Muscle of back (tissue), 11 donors: ENCODE data around the gene UBAP1. TPM values are rescaled to one million over a fixed set of nuclear protein-coding genes. Genes with fewer than 3 reads are reported as not detected.
A peak's percentile ranks its signal among the peaks of the same experiment; 100 is the strongest.
"Not testable (repeated sequence)": the region's sequence is repeated elsewhere in the genome, so short reads cannot be mapped to it uniquely, and the experiment has no call there.

Experiments used
- DNase-seq, 3 donors: peaks; one replicate each; pipeline versions ENCODE4 v3.0.0 to v3.0.0-alpha.2; 2013
- polyA plus RNA-seq, 10 donors: library from polyadenylated mRNA; unstranded; fragments of 120-200 nt; gene quantifications; one replicate each; pipeline ENCODE4 v1.2.1, GENCODE V29; 2013; ENCODE audit not compliant: insufficient read length in 10 of 10

UBAP1 gene
- polyA plus RNA-seq, 10 donors = 32.8 to 45.0 (median 36.9) TPM

GRCh38 chr9:34256987-34257585 lies 78.2 kb downstream of the UBAP1 start:
- DNase-seq = no peak

GRCh38 chr9:34259315-34259714 lies 80.5 kb downstream of the UBAP1 start:
- DNase-seq = no peak

DNA sequence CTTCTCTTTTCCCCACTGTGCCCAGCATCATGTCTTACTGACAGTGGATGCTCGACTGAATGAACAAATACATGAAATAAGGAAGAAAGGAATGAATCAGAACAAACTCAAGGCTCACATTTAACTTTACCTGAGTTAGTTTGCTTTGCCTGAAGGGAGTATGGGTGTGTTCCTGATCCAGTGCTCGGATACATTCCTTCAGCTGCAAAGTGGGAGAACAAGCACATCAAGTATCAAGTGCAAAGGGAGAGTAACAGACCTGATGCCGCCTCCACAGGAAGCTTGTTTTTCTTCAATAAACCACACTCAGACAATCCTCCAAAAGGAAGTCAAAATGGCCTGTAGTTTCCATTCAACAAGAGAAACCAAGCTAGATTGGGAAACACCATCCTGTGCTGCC lies 84.1 kb downstream of the UBAP1 start:
- DNase-seq = no peak

DNA sequence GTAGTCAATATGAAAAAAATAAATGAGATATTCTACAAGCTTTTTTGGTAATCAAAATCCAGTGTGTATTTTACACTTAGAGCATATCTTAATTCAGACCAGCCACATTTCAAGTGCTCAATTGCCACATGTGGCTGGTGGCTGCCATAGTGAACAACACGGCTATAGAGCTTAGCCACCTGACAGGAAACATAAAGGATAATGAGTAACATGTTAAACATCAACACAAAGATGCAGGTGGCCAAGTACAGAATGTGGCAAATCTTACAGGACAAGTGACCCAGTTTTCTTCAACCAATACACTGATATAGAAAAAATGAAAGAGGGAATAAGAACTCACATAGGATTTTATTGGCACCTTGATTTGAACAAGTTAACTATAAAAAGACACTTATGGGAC lies 88.8 kb downstream of the UBAP1 start:
- no peak for DNase-seq

DNA sequence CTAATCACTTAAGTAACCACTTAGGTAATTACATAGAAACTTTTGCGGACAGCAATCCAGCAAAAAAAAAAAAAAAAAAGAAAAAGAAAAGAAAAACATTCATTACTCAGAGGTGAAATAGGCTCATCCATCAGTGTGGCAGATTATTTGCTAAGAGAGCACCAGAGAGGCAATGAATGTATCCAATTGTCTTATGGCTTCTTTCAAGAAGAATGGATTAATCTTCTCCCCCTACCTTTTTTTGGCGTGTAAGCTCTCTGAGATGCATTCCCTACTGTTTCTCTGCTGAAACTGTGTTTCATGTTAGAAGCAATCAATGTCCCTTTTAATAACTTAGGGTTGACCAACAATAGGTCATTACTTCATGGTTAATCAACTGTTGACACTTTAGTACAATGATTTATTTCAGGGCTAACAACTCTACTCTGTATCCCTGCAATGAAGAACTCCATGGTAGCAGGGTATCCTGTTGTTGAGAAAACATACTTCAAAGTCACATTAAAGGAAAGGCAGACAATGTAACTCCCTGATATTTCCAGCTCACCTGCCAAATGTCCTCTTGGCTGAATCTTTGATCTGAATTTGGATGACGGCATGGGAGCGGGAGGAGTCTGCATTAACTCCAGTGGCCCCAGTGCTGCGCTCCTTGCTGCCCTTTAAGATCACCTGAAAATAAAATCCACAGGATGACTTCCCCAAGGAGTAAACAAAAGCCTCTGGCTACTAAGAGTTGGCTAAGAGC lies 92.6 kb downstream of the UBAP1 start:
- peak in 2 of 3 donors; percentile 37 to 51 for DNase-seq

DNA sequence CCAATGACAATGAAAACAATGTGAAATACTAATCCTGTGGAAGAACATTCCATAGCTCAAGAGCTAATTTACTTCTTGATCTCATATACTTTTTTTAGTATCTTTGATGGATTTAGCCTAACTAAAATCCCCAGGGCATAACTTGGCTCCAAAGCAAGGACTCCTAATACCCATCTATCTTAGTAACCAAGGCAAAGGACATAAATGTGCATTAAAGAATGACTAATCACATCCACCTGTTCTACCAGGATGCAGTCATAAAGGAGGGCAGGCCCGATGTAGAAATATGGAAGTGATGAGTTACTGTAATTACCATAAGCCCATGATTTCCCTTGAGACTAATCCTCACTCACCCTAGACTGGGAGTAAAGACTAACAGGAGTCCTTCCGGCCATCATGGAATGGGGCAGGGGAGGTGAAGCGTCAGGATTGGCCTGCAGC lies 93.3 kb downstream of the UBAP1 start:
- no peak for DNase-seq

DNA sequence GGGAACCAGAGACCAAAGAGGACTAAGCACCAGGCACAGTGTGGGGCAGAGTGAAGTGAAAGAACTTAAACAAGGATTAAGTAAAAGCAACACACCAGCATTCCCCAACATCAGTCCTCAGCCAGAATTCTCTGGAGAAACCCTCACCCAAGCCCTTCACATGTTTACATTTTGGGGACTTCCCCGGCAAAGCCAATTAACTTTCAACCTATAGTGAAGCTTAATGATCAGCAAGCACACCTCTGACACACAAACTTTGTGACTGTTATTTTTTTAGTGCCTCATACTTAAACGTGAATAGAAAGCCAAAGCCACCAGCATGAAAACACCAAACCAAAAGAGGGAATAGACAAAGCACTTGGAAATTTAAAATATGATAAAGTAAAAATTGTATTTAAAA lies 94.7 kb downstream of the UBAP1 start:
- not testable (repeated sequence) for DNase-seq

GRCh38 chr9:34275811-34276210 lies 97.0 kb downstream of the UBAP1 start:
- no peak for DNase-seq

DNA sequence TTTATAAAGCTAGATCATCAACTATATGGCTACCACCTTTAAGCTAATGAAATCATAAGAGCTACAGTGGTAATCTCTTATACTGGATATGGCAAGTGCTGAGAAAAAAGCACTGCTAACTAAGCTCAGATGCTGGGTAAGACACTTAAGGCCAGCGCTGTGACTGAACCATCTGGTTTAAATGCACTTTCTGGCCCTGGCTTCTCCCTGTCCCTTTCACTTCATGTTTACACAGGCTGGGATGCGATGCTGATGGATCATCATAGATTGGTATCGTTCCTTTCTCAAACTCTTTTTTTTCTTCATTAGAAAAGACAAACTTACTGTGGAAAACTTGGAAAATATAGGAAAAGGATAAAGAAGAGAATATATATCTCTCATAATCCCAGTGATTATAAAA lies 97.9 kb downstream of the UBAP1 start:
- DNase-seq = no peak

DNA sequence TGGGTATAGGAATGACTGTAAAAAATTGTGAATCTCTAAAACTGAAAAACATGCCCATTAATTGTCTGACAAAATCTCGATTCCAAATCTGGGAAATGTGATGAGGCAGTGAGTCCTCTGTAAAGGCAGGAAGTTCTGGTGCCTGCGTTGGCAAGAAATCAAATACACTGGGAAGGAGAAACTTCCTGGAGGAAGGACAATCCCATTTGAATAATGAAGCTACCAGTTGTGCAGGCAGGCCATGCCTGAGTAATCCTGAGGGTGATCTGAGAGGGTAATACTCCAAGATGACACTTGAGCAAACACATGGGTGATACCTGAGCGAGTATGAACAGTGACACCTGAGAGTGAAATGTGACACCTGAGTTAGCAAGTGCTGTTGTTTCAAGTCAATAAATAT lies 100.6 kb downstream of the UBAP1 start:
- DNase-seq = no peak

DNA sequence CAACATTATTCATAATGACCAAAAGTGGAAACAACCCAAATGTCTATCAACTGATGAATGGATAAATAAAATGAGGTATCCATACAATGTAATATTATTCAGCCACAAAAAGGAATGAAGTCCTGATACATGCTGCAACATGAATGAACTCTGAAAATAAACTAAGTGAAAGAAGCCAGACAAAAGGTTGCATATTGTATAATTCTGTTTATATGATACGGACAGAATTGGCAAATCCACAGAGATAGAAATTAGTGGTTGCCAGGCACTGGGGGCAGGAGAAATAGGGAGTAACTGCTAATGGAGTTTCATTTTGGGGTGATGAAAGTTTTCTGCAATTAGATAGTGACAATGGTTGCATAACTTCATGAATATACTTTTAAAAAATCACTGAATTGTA lies 103.3 kb downstream of the UBAP1 start:
- DNase-seq = no peak

- no peak for DNase-seq
Measured at GRCh38 chr9:34289159-34289558, 110.3 kb downstream of the UBAP1 start.

GRCh38 chr9:34291023-34291422 lies 112.2 kb downstream of the UBAP1 start:
- no peak for DNase-seq

DNA sequence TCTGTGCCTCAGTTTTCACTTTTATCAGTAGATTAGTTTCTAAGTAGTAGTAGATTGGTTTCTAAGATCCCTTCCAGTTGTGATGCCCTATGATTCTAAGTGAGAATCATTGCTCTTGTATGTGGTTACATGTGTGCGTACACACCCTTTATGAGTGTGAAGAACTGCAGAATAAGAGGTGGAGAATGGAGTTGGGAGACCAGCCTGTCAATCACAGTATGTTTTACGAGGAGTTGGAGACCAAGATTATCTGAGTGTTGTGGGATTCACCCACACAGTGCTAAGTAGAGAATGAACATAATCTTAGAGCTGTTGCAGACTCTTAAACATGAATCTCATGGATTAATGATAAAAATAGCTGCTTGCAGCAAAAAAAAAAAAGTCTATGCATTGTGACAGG lies 112.6 kb downstream of the UBAP1 start:
- DNase-seq = no peak

DNA sequence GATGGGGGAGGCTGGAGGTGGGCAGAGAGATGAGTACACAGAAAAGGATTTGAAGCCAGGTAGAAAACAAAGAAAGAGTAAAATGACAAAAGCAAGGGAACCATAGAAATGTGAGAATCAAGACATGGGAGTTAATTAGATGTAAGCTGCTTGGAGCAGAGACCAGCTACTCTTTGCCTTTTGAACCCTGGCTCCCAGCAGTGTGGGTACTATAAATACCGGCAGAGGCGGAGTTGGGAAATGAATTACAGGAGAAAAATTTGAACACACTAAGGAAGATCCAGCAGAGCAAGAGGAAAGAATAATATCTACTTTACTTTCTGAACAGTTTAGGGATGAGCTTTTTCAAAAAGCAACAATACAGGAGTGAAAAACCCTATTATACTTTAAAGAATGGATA lies 113.7 kb downstream of the UBAP1 start:
- DNase-seq = no peak

GRCh38 chr9:34301064-34301463 lies 122.2 kb downstream of the UBAP1 start:
- not testable (repeated sequence) for DNase-seq

Other genes starting within 250 kb of the UBAP1 start
- gene UBAP2, start 130.2 kb upstream of the UBAP1 start, polyA plus RNA-seq = 10 to 100 TPM; 42.7 to 81.4 (median 62.7) TPM
- 10 to 100 TPM; 33.6 to 60.3 (median 36.9) TPM for gene DCAF12, start 52.3 kb upstream of the UBAP1 start, polyA plus RNA-seq
- gene KIF24, start 150.2 kb downstream of the UBAP1 start, polyA plus RNA-seq = 10 to 100 TPM in 8 of 10 donors, 1 to 10 TPM in 2; 5.4 to 25.0 (median 14.8) TPM
- 10 to 100 TPM; 18.4 to 31.3 (median 26.0) TPM for gene NUDT2, start 150.5 kb downstream of the UBAP1 start, polyA plus RNA-seq
- 10 to 100 TPM; 11.3 to 18.9 (median 16.8) TPM for gene MYORG, start 197.9 kb downstream of the UBAP1 start, polyA plus RNA-seq